IMR-90 (cell line): ENCODE data around the gene TUSC2. TPM values are rescaled to one million over a fixed set of nuclear protein-coding genes. Genes with fewer than 3 reads are reported as not detected.
"Not testable (repeated sequence)": the region's sequence is repeated elsewhere in the genome, so short reads cannot be mapped to it uniquely, and the experiment has no call there.

Source experiments
- ATAC-seq: fragments of 200-7000 bp; cut with Tn5 transposase; 2 replicates; pipeline ENCODE4 v1.9.1; 2020; ENCODE audit warnings: low read depth, mild to moderate bottlenecking, moderate library complexity
- BruUV-seq: library from RNA; stranded (reverse); fragments of 400-500 nt; replicated peaks from 2 replicates; lab custom pipeline; 2021; lab: Mats Ljungman, UMichigan
- CTCF ChIA-PET: fragments of 300-600 bp; formaldehyde crosslinking; extraction: SDS; loops from one replicate; lab custom pipeline; 2021; ENCODE audit warnings: antibody characterized with exemption; lab: Yijun Ruan, JAX
- POLR2A ChIA-PET: fragments of 300-600 bp; sonication (Branson Sonifier 250); formaldehyde crosslinking; loops from one replicate; lab custom pipeline; 2022; ENCODE audit warnings: antibody characterized with exemption; ENCODE audit not compliant: unreplicated experiment; lab: Charles Lee
- DNase-seq: peaks from one replicate; pipeline ENCODE4 v3.0.0; 2013
- H2AFZ ChIP-seq: replicated peaks from 2 replicates; pipeline ENCODE3; 2013; ENCODE audit warnings: low read length, mild to moderate bottlenecking; ENCODE audit not compliant: poor library complexity
- H2AK5ac ChIP-seq: 2 replicates; pipeline ENCODE4 v1.6.1; 2013; ENCODE audit warnings: low read depth, low read length, inconsistent platforms
- H2AK9ac ChIP-seq: replicated peaks from 2 replicates; pipeline ENCODE3; 2013; ENCODE audit warnings: mild to moderate bottlenecking, low read depth, low read length, moderate library complexity; ENCODE audit not compliant: poor library complexity
- H2BK120ac ChIP-seq: 2 replicates; pipeline ENCODE4 v1.6.1; 2013; ENCODE audit warnings: low read depth, low read length, inconsistent platforms
- H2BK15ac ChIP-seq: 3 replicates; pipeline ENCODE4 v1.6.1; 2013; ENCODE audit warnings: low read depth, low read length, inconsistent platforms
- H2BK20ac ChIP-seq: 2 replicates; pipeline ENCODE4 v1.6.1; 2013; ENCODE audit warnings: low read depth, mild to moderate bottlenecking, inconsistent platforms, low read length, moderate library complexity
- H2BK5ac ChIP-seq: 2 replicates; pipeline ENCODE4 v1.6.1; 2013; ENCODE audit warnings: mild to moderate bottlenecking, low read depth, low read length, inconsistent platforms; ENCODE audit not compliant: poor library complexity, severe bottlenecking
- H3K14ac ChIP-seq: replicated peaks from 2 replicates; pipeline ENCODE4 v1.6.1; 2013; ENCODE audit warnings: low read depth, low read length, inconsistent platforms
- H3K18ac ChIP-seq: 2 replicates; pipeline ENCODE4 v1.6.1; 2013; ENCODE audit warnings: low read depth, low read length, control low read depth
- H3K23ac ChIP-seq: 2 replicates; pipeline ENCODE4 v1.6.1; 2013; ENCODE audit warnings: low read depth, low read length, inconsistent platforms
- H3K27ac ChIP-seq: 2 replicates; pipeline ENCODE4 v1.5.1; 2013; ENCODE audit warnings: mild to moderate bottlenecking, control low read depth, low read length; ENCODE audit not compliant: insufficient read depth
- H3K27me3 ChIP-seq: 2 replicates; pipeline ENCODE4 v1.6.1; 2013; ENCODE audit warnings: low read length; ENCODE audit not compliant: control insufficient read depth, insufficient read depth
- H3K36me3 ChIP-seq: 2 replicates; pipeline ENCODE4 v1.6.1; 2013; ENCODE audit warnings: low read length, mixed read lengths; ENCODE audit not compliant: control insufficient read depth, insufficient read depth
- H3K4ac ChIP-seq: 2 replicates; pipeline ENCODE4 v1.6.1; 2013; ENCODE audit warnings: low read depth, low read length, inconsistent platforms
- H3K4me1 ChIP-seq: 2 replicates; pipeline ENCODE4 v1.6.1; 2013; ENCODE audit warnings: low read length, mixed read lengths; ENCODE audit not compliant: control insufficient read depth, insufficient read depth
- H3K4me2 ChIP-seq: 2 replicates; pipeline ENCODE4 v1.6.1; 2013; ENCODE audit warnings: low read depth, mild to moderate bottlenecking, control low read depth, low read length, moderate library complexity
- H3K4me3 ChIP-seq: 2 replicates; pipeline ENCODE4 v1.5.1; 2013; ENCODE audit warnings: low read depth, mild to moderate bottlenecking, control low read depth, low read length, moderate library complexity; ENCODE audit not compliant: insufficient read depth
- H3K56ac ChIP-seq: 2 replicates; pipeline ENCODE4 v1.6.1; 2013; ENCODE audit warnings: low read length, inconsistent platforms; ENCODE audit not compliant: insufficient read depth; ENCODE audit errors: extremely low read depth
- H3K79me1 ChIP-seq, 2 experiments: 2 replicates each; pipeline ENCODE4 v1.6.1; 2013; ENCODE audit warnings: low read length in 2 of 2, inconsistent platforms in 1 of 2, low read depth in 1 of 2
- H3K9ac ChIP-seq: 2 replicates; pipeline ENCODE4 v1.6.1; 2013; ENCODE audit warnings: low read depth, low read length, control low read depth
- H3K9me1 ChIP-seq: 2 replicates; pipeline ENCODE4 v1.6.1; 2013; ENCODE audit warnings: low read length, inconsistent platforms; ENCODE audit not compliant: insufficient read depth
- H3K9me3 ChIP-seq: 2 replicates; pipeline ENCODE4 v1.6.1; 2013; ENCODE audit warnings: low read length; ENCODE audit not compliant: control insufficient read depth, insufficient read depth
- H4K20me1 ChIP-seq: 2 replicates; pipeline ENCODE4 v1.6.1; 2013; ENCODE audit warnings: low read length, inconsistent platforms; ENCODE audit not compliant: insufficient read depth
- H4K5ac ChIP-seq: 2 replicates; pipeline ENCODE4 v1.6.1; 2013; ENCODE audit warnings: mild to moderate bottlenecking, low read depth, low read length, control low read depth
- H4K8ac ChIP-seq, 2 experiments: 2 replicates each; pipeline ENCODE4 v1.6.1; 2013; ENCODE audit warnings: low read depth in 2 of 2, low read length in 2 of 2, control low read depth in 1 of 2, inconsistent platforms in 1 of 2
- H4K91ac ChIP-seq: 2 replicates; pipeline ENCODE4 v1.6.1; 2013; ENCODE audit warnings: low read depth, low read length, inconsistent platforms; ENCODE audit not compliant: insufficient read depth
- WGBS, 2 experiments: methylation state at CpG; one replicate each; pipeline versions ENCODE4 v1.1.5 to v1.1.7; 2013; ENCODE audit warnings: missing lambda C conversion rate in 2 of 2; ENCODE audit not compliant: insufficient read length in 1 of 2; ENCODE audit errors: extremely low coverage in 2 of 2; 5-methylcytosine and 5-hydroxymethylcytosine counted together
- dilution Hi-C: fragments of 300-500 bp; cut with HindIII; formaldehyde crosslinking; loops from one replicate; pipeline ENCODE4 v1.14.3; 2018; ENCODE audit warnings: low sequenced_read_pairs; ENCODE audit not compliant: unreplicated experiment
- in situ Hi-C: fragments of 300-500 bp; cut with MboI; formaldehyde crosslinking; loops from 3 replicates; pipeline ENCODE4 v1.14.3; 2019; ENCODE audit warnings: low sequenced_read_pairs, inconsistent platforms, mixed read lengths
- intact Hi-C: fragments of 100-400 bp; cut with micrococcal nuclease; formaldehyde crosslinking; loops from 2 replicates; pipeline ENCODE4 v1.10.0; 2022
- polyA plus RNA-seq, 3 experiments: library from polyadenylated mRNA; depleted of rRNA; stranded (reverse); fragments of >200 nt; gene quantifications; 2 replicates each; pipeline ENCODE4 v1.2.3, GENCODE V29; 2012; ENCODE audit warnings: low replicate concordance in 1 of 3
- total RNA-seq: library from RNA; depleted of rRNA; stranded (reverse); fragments of >200 nt; gene quantifications from 2 replicates; pipeline ENCODE4 v1.2.3, GENCODE V29; 2012

Gene TUSC2
- total and polyA plus RNA-seq, 2 of the 4 experiments (the other 2 are of a cell fraction): 13.4 to 24.0 TPM

- H3K23ac ChIP-seq, H3K4ac ChIP-seq, H2AK5ac ChIP-seq, CTCF ChIA-PET, H3K56ac ChIP-seq, H3K9ac ChIP-seq, H4K5ac ChIP-seq, ATAC-seq, in situ Hi-C loops, H2BK120ac ChIP-seq, H3K18ac ChIP-seq, H3K27me3 ChIP-seq, H3K9me3 ChIP-seq, H2BK20ac ChIP-seq, BruUV-seq, H4K20me1 ChIP-seq, H3K9me1 ChIP-seq, DNase-seq, H2BK5ac ChIP-seq, H3K79me1 ChIP-seq, H2AK9ac ChIP-seq, dilution Hi-C loops, H3K4me1 ChIP-seq, H3K4me3 ChIP-seq, H4K91ac ChIP-seq, H4K8ac ChIP-seq, H3K14ac ChIP-seq, H2AFZ ChIP-seq, POLR2A ChIA-PET, H3K4me2 ChIP-seq, intact Hi-C loops, H2BK15ac ChIP-seq, H3K27ac ChIP-seq: not testable (repeated sequence)
- whole genome bisulfite sequencing, 2 experiments: 100% methylated on average over 1 of the region's 6 CpGs; no CpG with 5 or more reads in 1 of the 2 experiments
- peaks cover 25% of the 10 kb centered on the region; the same call in 1 of the 2 replicates for H3K36me3 ChIP-seq
Observed at GRCh38 chr3:50284121-50284520, 43.9 kb downstream of the TUSC2 start.
